Measurements from ENCODE around the gene ANKUB1.
A peak's percentile ranks its signal among the peaks of the same experiment; 100 is the strongest.

The ANKUB1 gene

GRCh38 chr3:149753717-149754116 lies 38.6 kb downstream of the ANKUB1 start:
- DNase-seq = no peak

GRCh38 chr3:149752788-149753136 lies 39.6 kb downstream of the ANKUB1 start:
- no peak for DNase-seq

- peak; percentile 83 for DNase-seq
These were observed 40.1 kb downstream of the ANKUB1 start, which contains the start of gene COMMD2 for GRCh38 chr3:149752051-149752787. Gene COMMD2, minus strand, starts transcription at chr3:149752489. Its CDS starts 45 bp downstream, at chr3:149752444.

GRCh38 chr3:149751551-149751950 lies 40.8 kb downstream of the ANKUB1 start:
- DNase-seq = no peak

GRCh38 chr3:149744606-149745005 lies 47.7 kb downstream of the ANKUB1 start:
- DNase-seq = no peak

DNA sequence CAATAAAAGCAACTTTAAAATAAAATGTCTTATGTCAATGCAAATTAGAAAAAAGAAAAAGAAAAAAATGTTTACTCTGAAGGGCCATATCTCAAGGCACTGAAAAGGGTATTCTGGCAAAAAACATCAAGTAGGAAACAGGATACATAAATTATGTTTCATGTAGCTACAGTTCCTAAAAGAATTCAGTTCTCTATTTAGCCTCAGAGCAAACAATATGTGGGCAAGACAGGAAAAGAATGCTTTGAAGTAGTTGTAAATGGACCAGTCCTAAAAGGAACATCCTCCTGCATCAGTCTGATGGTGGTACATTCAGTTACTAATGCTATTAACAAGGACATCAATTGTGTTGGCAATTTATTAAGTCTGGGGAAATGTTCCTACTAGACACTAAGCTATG lies 48.2 kb downstream of the ANKUB1 start:
- DNase-seq = no peak

- DNase-seq = no peak
These were observed 53.0 kb downstream of the ANKUB1 start for GRCh38 chr3:149739396-149739795.

DNA sequence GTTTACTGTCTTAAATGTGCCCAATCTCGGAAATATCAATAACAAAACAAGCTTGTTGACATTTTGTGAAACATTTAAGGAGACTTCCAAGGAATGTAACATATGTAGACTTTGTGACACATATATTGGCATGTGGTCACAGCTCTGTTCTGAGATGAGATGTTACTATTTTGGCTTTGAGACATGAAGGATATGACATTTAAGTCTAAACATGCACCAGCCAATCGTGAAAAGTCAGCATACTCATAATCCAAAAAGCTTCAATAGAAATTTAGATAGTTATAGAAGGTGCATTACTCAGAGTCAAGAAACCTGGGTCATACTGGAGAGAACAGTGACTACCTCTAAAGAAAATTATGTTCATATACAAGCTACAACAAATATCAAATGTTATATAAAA lies 53.5 kb downstream of the ANKUB1 start:
- no peak for DNase-seq

GRCh38 chr3:149736953-149737205 lies 55.5 kb downstream of the ANKUB1 start:
- DNase-seq = no peak

- no peak for DNase-seq
These were observed 56.0 kb downstream of the ANKUB1 start for GRCh38 chr3:149736175-149736952.

DNA sequence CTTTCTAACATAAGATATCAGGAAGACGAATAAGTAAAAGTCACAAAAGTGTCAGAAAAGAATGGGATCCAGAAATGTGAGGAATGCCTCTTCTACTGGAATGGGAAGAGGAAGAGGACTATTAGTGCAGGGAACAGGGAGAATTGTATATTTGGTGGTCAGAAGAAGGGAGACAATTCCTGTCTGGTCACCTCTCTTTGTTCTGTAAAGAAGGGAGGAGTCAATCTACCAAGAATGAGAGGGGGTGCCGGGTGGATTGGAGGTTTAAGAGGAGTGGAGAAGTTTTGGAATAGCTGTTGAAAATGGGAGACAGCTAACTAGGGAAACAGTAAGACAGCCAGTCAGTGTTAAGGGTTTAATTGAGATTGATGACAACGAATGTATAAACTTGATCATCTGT lies 60.1 kb downstream of the ANKUB1 start:
- DNase-seq = no peak

DNA sequence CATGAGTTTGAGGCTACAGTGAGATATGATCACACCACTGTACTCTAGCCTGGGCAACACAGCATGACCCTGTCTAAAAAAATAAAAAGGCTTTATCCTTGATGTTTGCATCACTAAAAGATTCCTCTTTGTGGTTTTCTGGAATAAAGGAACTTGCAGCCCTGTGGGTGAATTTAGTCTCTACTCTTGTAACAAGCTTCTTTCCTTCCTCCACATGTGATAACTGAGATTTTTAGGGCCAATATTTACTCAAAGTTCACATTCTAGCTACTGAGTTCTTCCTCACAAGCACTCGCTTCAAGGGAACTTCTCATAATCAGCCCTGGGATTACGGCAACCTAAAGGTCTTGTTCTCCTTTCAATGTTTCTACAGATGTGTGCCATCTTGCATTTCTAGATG lies 64.7 kb downstream of the ANKUB1 start:
- DNase-seq = no peak

GRCh38 chr3:149726716-149727407 lies 65.5 kb downstream of the ANKUB1 start:
- DNase-seq = no peak

DNA sequence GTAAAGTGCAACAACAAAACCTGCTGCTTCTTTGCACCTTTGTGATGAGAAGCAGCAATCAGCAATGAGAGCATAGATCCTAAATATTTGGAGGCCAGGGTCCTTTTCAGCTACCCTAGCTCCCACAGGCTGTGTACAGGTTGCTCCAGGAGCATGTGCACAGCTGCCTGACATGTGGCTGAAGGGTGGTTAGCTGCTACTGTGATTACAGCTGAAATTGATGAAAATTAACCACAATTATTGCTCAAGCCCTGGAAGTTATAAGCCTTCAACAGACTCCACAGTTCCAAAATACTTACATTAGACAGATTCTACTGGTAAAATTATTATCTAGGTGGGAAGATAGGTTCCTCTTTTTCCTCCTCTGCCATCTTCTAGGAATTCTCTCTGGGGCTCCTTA lies 68.6 kb downstream of the ANKUB1 start:
- no peak for DNase-seq

GRCh38 chr3:149720918-149721317 lies 71.4 kb downstream of the ANKUB1 start:
- DNase-seq = no peak

DNA sequence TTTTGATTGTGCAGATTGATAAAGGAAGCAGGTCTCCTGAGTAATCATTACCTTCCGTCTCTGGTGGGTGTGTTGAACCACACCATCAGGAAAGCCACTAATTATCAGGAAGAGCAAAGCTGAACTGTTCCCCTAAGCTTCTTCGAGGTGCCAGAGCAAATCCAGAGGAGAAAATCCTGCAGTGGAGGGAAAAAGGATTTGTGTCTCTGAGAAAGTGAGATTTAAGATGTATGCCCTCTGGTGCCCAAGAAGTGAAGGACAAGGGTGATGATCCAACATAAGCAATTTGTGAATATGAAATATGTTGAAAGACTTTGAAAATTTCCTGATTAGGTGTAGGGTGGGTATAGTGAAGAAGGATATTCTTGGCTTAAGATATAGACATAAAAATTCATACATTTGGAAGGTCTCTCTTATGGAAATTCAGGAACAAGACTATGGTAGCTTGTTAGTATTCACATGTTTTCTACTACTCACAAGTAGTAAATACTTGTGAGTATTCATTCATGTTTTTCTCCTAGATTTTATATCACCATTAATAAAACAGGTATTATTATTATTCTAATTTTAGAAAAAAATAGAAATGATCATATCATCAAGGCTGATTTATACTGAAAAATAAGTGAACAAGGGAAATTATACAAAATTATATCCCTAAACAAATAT lies 74.8 kb downstream of the ANKUB1 start:
- no peak for DNase-seq

GRCh38 chr3:149716984-149717383 lies 75.4 kb downstream of the ANKUB1 start:
- DNase-seq = no peak

GRCh38 chr3:149715247-149715646 lies 77.1 kb downstream of the ANKUB1 start:
- no peak for DNase-seq

GRCh38 chr3:149713730-149714654 lies 78.4 kb downstream of the ANKUB1 start:
- no peak for DNase-seq

Measured in NK-92 treated with Interleukin-12 subunit alpha and Interleukin-12 subunit beta, amount 100 ng/mL, for 24 hours (cell line).